Panc1 (cell line): ENCODE data around the gene ENOX1. TPM values are rescaled to one million over a fixed set of nuclear protein-coding genes. Genes with fewer than 3 reads are reported as not detected.

Experiments used
- ATAC-seq: fragments of 200-7000 bp; cut with Tn5 transposase; 2 replicates; pipeline ENCODE4 v1.9.1; 2020; ENCODE audit warnings: mild to moderate bottlenecking, moderate library complexity
- BruUV-seq: library from RNA; stranded (reverse); fragments of 400-500 nt; replicated peaks from 2 replicates; lab custom pipeline; 2021; lab: Mats Ljungman, UMichigan
- CTCF ChIA-PET: fragments of 300-600 bp; sonication (Branson Sonifier 250); formaldehyde crosslinking; loops from one replicate; lab custom pipeline; 2022; ENCODE audit warnings: antibody characterized with exemption; lab: Charles Lee
- POLR2A ChIA-PET: fragments of 300-600 bp; sonication (Branson Sonifier 250); formaldehyde crosslinking; loops from one replicate; lab custom pipeline; 2022; ENCODE audit warnings: antibody characterized with exemption; lab: Charles Lee
- DNase-seq: peaks from one replicate; pipeline ENCODE4 v3.0.0-alpha.2; 2010; ENCODE audit warnings: low read depth, low spot score
- H3K27ac ChIP-seq: 2 replicates; pipeline ENCODE4 v1.5.1; 2011; ENCODE audit warnings: mild to moderate bottlenecking, low read length, inconsistent platforms
- H3K27me3 ChIP-seq: fragments of 200-500 bp; sonication (Bioruptor generic); 2 replicates; pipeline ENCODE4 v1.6.0; 2014; ENCODE audit warnings: low read length, inconsistent platforms; ENCODE audit not compliant: control insufficient read depth, insufficient read depth
- H3K36me3 ChIP-seq: fragments of 200-500 bp; sonication (Bioruptor generic); 2 replicates; pipeline ENCODE4 v1.5.1; 2014; ENCODE audit warnings: inconsistent platforms, mild to moderate bottlenecking, low read length, moderate library complexity; ENCODE audit not compliant: control insufficient read depth, insufficient read depth
- H3K4me1 ChIP-seq: 2 replicates; pipeline ENCODE4 v1.5.1; 2011; ENCODE audit warnings: inconsistent platforms, mild to moderate bottlenecking, low read length, moderate library complexity; ENCODE audit not compliant: control insufficient read depth, insufficient read depth
- H3K4me3 ChIP-seq, 2 experiments: 2 replicates each; pipeline ENCODE4 v1.5.1; 2011 to 2012; ENCODE audit warnings: low read depth in 2 of 2, low read length in 2 of 2, mild to moderate bottlenecking in 2 of 2, inconsistent platforms in 1 of 2, moderate library complexity in 1 of 2
- H3K9me3 ChIP-seq: fragments of 200-500 bp; sonication (Bioruptor generic); 2 replicates; pipeline ENCODE4 v1.5.1; 2014; ENCODE audit warnings: low read depth, mild to moderate bottlenecking, inconsistent platforms, low read length, moderate library complexity; ENCODE audit not compliant: control insufficient read depth, insufficient read depth
- CTCF ChIP-seq: fragments of 450-650 bp; IDR thresholded peaks from 2 replicates; pipeline ENCODE4 v1.5.1; 2017; ENCODE audit warnings: mild to moderate bottlenecking
- POLR2AphosphoS5 ChIP-seq: IDR thresholded peaks from 2 replicates; pipeline ENCODE4 v1.6.1; 2012; ENCODE audit warnings: mild to moderate bottlenecking, low read depth, low read length, moderate library complexity
- REST ChIP-seq, 2 experiments: IDR thresholded peaks; 2 replicates each; pipeline ENCODE4 v1.6.1; 2011 to 2012; ENCODE audit warnings: low read depth in 2 of 2, control low read depth in 1 of 2, low read length in 1 of 2, mild to moderate bottlenecking in 1 of 2, moderate library complexity in 1 of 2; ENCODE audit not compliant: insufficient read depth in 1 of 2
- SIN3A ChIP-seq: IDR thresholded peaks from 2 replicates; pipeline ENCODE4 v1.6.1; 2012; ENCODE audit warnings: low read depth, mild to moderate bottlenecking, low read length, moderate library complexity, borderline replicate concordance; ENCODE audit not compliant: insufficient read depth
- TCF7L2 ChIP-seq: IDR thresholded peaks from 2 replicates; pipeline ENCODE4 v1.6.1; 2011; ENCODE audit warnings: mild to moderate bottlenecking, low read depth, low read length, inconsistent platforms
- in situ Hi-C: cut with HindIII; loops from 2 replicates; pipeline ENCODE4 v1.10.0; 2016; ENCODE audit warnings: low sequenced_read_pairs, low pct_unique_long_range_greater_than_20kb
- intact Hi-C: fragments of 100-400 bp; cut with micrococcal nuclease; formaldehyde crosslinking; loops from one replicate; pipeline ENCODE4 v1.10.0; 2022; ENCODE audit not compliant: unreplicated experiment
- total RNA-seq: library from RNA; stranded (reverse); gene quantifications from one replicate; pipeline ENCODE4 v1.2.1, GENCODE V29; 2021; ENCODE audit not compliant: unreplicated experiment

The ENOX1 gene
- total RNA-seq, 1 experiment from 2014 or later = 0.23 TPM

GRCh38 chr13:43293008-43293407 is 493.8 kb downstream of the ENOX1 start:
- BruUV-seq = no TSS peak
- intact Hi-C loops (no loop called here), in situ Hi-C loops (no loop called here)
- Histone ChIP-seq H3K27me3 (no peaks in the 10 kb centered on the region), H3K4me1 (no peaks in the 10 kb centered on the region), H3K9me3 (no peaks in the 10 kb centered on the region), H3K36me3 (no peaks in the 10 kb centered on the region), H3K27ac (no peak overlapping the region), H3K4me3 (no peak overlapping the region)
- ATAC-seq (no peak), DNase-seq (no peak)
- POLR2A ChIA-PET = no interaction called here
- no peak for TF ChIP-seq CTCF
- TF ChIP-seq TCF7L2 = no peak
- TF ChIP-seq REST (IDR thresholded peaks at IDR 0.05; ENCODE audit: insufficient read depth in 1 of 2, low read depth in 2 of 2, low read length in 1 of 2) = no peak
- TF ChIP-seq POLR2AphosphoS5 = no peak
- no peak for TF ChIP-seq SIN3A
- CTCF ChIA-PET = no interaction called here

- Histone ChIP-seq H3K36me3 (no peaks in the 10 kb centered on the region), H3K9me3 (no peaks in the 10 kb centered on the region), H3K4me1 (no peaks in the 10 kb centered on the region), H3K27ac (no peak overlapping the region), H3K4me3 (no peak overlapping the region), H3K27me3 (no peaks in the 10 kb centered on the region)
- ChIA-PET POLR2A (no interaction called here), CTCF (no interaction called here)
- ATAC-seq (no peak), DNase-seq (no peak)
- TF ChIP-seq CTCF (no peak), TCF7L2 (no peak), SIN3A (no peak), POLR2AphosphoS5 (no peak), REST (IDR thresholded peaks at IDR 0.05; ENCODE audit: insufficient read depth in 1 of 2, low read depth in 2 of 2, low read length in 1 of 2) (no peak)
- in situ Hi-C loops (no loop called here), intact Hi-C loops (no loop called here)
- BruUV-seq = no TSS peak
Observed at GRCh38 chr13:43291287-43292060, 495.3 kb downstream of the ENOX1 start.
